Tibial nerve (tissue), 4 donors: Measurements from ENCODE around the gene VAMP7. TPM values are rescaled to one million over a fixed set of nuclear protein-coding genes. Genes with fewer than 3 reads are reported as not detected.

Experiments used
- DNase-seq, 2 donors: peaks; one replicate each; pipeline ENCODE4 v3.0.0-alpha.2; 2019; ENCODE audit warnings: low spot score in 2 of 2
- H3K27ac ChIP-seq, 4 donors: fragments of 200-600 bp; sonication (generic) in 3 of 4; one replicate each; pipeline ENCODE4 v1.5.1; 2017 to 2019; ENCODE audit warnings: mild to moderate bottlenecking in 1 of 4
- H3K27me3 ChIP-seq, 2 donors: fragments of 200-600 bp; sonication (generic) in 1 of 2; one replicate each; pipeline versions ENCODE4 v1.5.1 to v1.6.0; 2017 to 2019
- H3K36me3 ChIP-seq, 3 donors: fragments of 200-600 bp; sonication (generic); one replicate each; pipeline ENCODE4 v1.5.1; 2018 to 2019
- H3K4me1 ChIP-seq, 4 donors: fragments of 200-600 bp; sonication (generic) in 3 of 4; one replicate each; pipeline ENCODE4 v1.5.1; 2017 to 2019
- H3K4me3 ChIP-seq, 4 donors: fragments of 200-600 bp; sonication (generic) in 3 of 4; one replicate each; pipeline ENCODE4 v1.5.1; 2017 to 2019; ENCODE audit warnings: mild to moderate bottlenecking in 1 of 4, moderate library complexity in 1 of 4
- H3K9me3 ChIP-seq, 4 donors: fragments of 200-600 bp; sonication (generic) in 3 of 4; one replicate each; pipeline ENCODE4 v1.5.1; 2017 to 2019
- CTCF ChIP-seq, 5 experiments: fragments of 200-600 bp in 3 of 5; fragments of 450-650 bp in 2 of 5; sonication (generic) in 3 of 5; IDR thresholded peaks; one replicate each; pipeline ENCODE4 v1.5.1; 2016 to 2019; ENCODE audit warnings: antibody characterized with exemption in 5 of 5, mild to moderate bottlenecking in 3 of 5, moderate library complexity in 2 of 5
- EP300 ChIP-seq, 2 donors: sonication (generic); formaldehyde crosslinking; IDR thresholded peaks; one replicate each; pipeline ENCODE4 v1.6.1; 2017; ENCODE audit warnings: antibody characterized with exemption in 2 of 2, mild to moderate bottlenecking in 1 of 2
- POLR2A ChIP-seq, 2 donors: fragments of 450-650 bp; IDR thresholded peaks; one replicate each; pipeline ENCODE4 v1.6.1; 2017; ENCODE audit warnings: antibody characterized with exemption in 2 of 2, mild to moderate bottlenecking in 2 of 2, moderate library complexity in 2 of 2
- WGBS, 2 donors: methylation state at CpG; one replicate each; pipeline ENCODE4 v1.1.5; 2018; 5-methylcytosine and 5-hydroxymethylcytosine counted together
- total RNA-seq, 4 donors: library from RNA; depleted of rRNA; stranded (reverse); fragments of >200 nt; gene quantifications; one replicate each; pipeline ENCODE4 v1.1.0, GENCODE V29; 2016

Gene VAMP7
- total RNA-seq, 4 donors from 2014 or later = 24.9 to 32.1 (median 25.5) TPM

- TF ChIP-seq POLR2A (IDR thresholded peaks at IDR 0.05) (no peak), CTCF (IDR thresholded peaks at IDR 0.05) (no peak), EP300 (IDR thresholded peaks at IDR 0.05) (no peak)
- Histone ChIP-seq H3K36me3 (no peaks in the 10 kb centered on the region), H3K9me3 (no peaks in the 10 kb centered on the region), H3K4me1 (no peaks in the 10 kb centered on the region), H3K4me3 (no peak overlapping the region), H3K27me3 (no peaks in the 10 kb centered on the region), H3K27ac (no peak overlapping the region)
- DNase-seq = no peak
- 71 to 75% methylated on average over 7 of the region's 7 CpGs for WGBS, 2 donors
Observed at GRCh38 chrX:155957843-155958242, 76.7 kb downstream of the VAMP7 start.

GRCh38 chrX:155959018-155959587 is 78.0 kb downstream of the VAMP7 start:
- Histone ChIP-seq H3K36me3 (no peaks in the 10 kb centered on the region), H3K4me1 (no peaks in the 10 kb centered on the region), H3K9me3 (peaks cover 0 to 11% (median 0%) of the 10 kb centered on the region in 4 donors), H3K4me3 (no peak overlapping the region), H3K27ac (no peak overlapping the region), H3K27me3 (no peaks in the 10 kb centered on the region)
- no peak for DNase-seq
- TF ChIP-seq CTCF (IDR thresholded peaks at IDR 0.05) (no peak), POLR2A (IDR thresholded peaks at IDR 0.05) (no peak), EP300 (IDR thresholded peaks at IDR 0.05) (no peak)
- 61 to 67% methylated on average over 5 of the region's 5 CpGs for WGBS, 2 donors

GRCh38 chrX:155962906-155963305 is 81.8 kb downstream of the VAMP7 start:
- Histone ChIP-seq H3K9me3 (peaks cover 0 to 22% (median 0%) of the 10 kb centered on the region in 4 donors), H3K4me1 (no peaks in the 10 kb centered on the region), H3K27me3 (no peaks in the 10 kb centered on the region), H3K4me3 (no peak overlapping the region), H3K36me3 (no peaks in the 10 kb centered on the region), H3K27ac (no peak overlapping the region)
- 22 to 27% methylated on average over 1 of the region's 1 CpG for WGBS, 2 donors
- TF ChIP-seq EP300 (IDR thresholded peaks at IDR 0.05) (no peak), CTCF (IDR thresholded peaks at IDR 0.05) (no peak), POLR2A (IDR thresholded peaks at IDR 0.05) (no peak)
- no peak for DNase-seq

GRCh38 chrX:155966876-155967275 is 85.7 kb downstream of the VAMP7 start:
- no peak overlapping the region for H3K27ac ChIP-seq
- no peaks in the 10 kb centered on the region for H3K4me1 ChIP-seq
- no peaks in the 10 kb centered on the region for H3K36me3 ChIP-seq
- H3K27me3 ChIP-seq = no peaks in the 10 kb centered on the region
- peaks cover 0 to 36% (median 0%) of the 10 kb centered on the region in 4 donors for H3K9me3 ChIP-seq
- no peak overlapping the region for H3K4me3 ChIP-seq
- no peak for TF ChIP-seq EP300 (IDR thresholded peaks at IDR 0.05)
- DNase-seq = no peak
- WGBS, 2 donors = 44 to 46% methylated on average over 8 of the region's 8 CpGs

DNA sequence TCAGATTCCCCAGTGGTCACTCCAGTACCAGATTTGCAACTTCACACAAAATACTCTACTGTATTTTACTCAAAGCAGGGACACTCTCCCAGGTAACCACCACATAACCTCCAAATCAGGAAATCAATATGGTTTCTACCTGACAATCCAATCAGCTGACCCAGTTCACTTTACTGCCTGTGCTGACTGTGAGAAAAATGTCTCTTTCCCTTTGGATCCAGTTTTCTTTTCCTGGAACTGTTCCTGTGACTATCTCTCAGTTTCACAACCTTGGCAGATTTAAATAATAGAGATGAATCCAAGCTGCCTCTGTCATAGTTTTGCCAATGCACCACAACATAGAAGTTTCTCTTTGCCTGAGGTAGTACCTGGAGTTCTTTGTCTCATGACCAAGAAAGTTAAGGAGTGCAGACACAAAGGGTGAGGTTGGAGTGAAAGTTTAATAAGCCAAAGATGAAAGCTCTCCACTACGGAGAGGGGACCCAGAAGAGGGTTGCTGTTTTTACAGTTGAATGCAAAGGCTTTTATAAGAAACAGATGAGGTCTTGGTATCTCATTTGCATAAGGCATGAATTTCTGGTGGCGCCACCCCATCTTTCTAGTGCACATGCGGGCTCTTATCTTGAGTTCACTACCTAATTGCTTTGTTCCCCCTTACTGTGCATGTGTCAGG is 86.6 kb downstream of the VAMP7 start:
- TF ChIP-seq POLR2A (IDR thresholded peaks at IDR 0.05) (no peak), EP300 (IDR thresholded peaks at IDR 0.05) (no peak), CTCF (IDR thresholded peaks at IDR 0.05) (no peak)
- 72 to 76% methylated on average over 3 of the region's 3 CpGs for WGBS, 2 donors
- DNase-seq = no peak
- Histone ChIP-seq H3K27me3 (no peaks in the 10 kb centered on the region), H3K36me3 (no peaks in the 10 kb centered on the region), H3K4me1 (no peaks in the 10 kb centered on the region), H3K4me3 (no peak overlapping the region), H3K9me3 (peaks cover 0 to 36% (median 0%) of the 10 kb centered on the region in 4 donors), H3K27ac (no peak overlapping the region)
